Measurements from ENCODE around the gene ANKRD12. TPM values are rescaled to one million over a fixed set of nuclear protein-coding genes. Genes with fewer than 3 reads are reported as not detected.
"Not testable (repeated sequence)": the region's sequence is repeated elsewhere in the genome, so short reads cannot be mapped to it uniquely, and the experiment has no call there.

Gene ANKRD12
- total RNA-seq = 74.7 and 78.5 TPM in 2 replicates

DNA sequence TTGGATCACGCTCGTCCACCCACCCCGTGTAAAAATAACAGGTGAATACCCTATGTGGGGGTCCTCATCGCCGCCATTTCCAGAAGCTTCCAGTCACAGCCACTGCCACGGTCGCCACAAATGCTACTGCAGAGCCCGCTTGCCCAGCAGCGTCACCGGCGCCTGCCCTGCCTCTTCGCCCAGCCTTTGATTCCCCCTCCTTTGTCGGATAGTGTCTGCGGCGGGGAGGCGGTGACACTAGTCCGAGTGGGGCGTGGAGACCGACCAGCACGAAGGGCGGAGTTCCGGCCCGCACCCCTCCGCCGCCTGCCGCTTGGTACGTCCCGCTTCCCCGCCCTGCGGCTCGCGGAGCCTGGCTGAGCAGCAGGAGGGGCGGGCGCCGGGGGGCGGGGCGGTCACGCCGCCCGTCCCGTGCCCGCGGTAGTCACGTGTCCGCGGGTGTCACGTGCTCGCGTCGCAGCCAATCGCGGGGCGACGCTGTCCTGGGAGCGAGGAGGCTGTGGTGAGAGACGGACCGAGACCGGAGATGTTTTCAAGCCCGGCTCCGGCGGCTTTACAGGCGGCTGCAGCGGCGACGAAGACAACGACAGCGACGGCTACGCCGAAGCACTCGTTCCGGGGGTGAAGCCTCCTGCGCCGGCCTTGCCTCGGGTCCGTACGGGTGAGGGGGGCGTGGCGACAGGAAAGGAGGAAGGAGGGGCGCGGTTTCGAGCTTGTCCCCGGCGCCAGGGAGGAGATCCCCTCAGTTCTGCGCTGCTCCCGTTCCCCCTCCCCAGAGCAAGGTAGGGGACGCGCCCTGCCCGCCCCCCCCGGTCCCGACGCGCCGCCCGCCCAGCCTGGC lies at the start of gene ANKRD12:
Gene ANKRD12, plus strand, starts transcription at position 467 of the 841 bp plus-strand sequence. CDS start 45,652 bp downstream, outside the sequence.
- intact Hi-C loops (cut with micrococcal nuclease) = loop anchor here (1.0 to 10.0 kb wide), 10 partner anchors 19 to 778 kb away; partner anchors contain the start of genes MTCL1, NDUFV2, PPP4R1 and RAB12

DNA sequence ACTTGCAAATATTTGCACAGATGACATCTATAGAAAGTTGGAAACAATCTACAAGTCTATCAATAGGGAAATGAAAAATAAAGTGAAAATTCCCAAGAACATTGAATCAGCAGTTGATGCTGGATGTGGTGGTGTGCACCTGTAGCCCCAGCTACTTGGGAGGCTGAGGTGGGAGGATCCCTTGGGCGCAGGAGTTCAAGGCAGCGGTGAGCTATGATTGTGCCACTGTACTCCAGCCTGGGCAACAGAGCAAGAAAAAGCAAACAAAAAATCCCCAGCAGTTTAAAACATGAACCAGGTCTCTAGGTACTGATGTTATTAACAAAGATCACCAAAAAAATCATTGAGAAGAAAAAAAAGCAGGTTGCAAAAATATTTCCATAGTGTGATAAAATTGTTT lies 49.4 kb upstream of the ANKRD12 start:
- intact Hi-C loops (cut with micrococcal nuclease) = no loop called here

DNA sequence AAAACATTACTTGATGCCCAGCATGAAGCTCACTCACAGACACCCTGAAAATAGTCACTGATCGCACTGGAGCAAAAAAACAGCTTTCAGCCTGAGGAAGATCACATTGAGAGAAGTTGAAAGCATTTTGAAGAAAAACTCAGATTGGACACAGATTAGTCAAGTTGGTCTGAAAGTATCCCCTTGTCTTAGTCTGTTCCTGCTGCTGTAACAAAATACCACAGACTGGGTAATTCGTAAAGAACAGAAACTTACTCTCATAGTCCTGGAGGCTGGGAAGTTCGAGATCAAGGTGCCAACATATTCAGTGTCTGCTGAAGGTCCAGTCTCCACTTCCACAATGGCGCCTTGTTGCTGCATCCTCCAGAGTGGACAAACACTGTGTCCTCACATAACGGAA lies 48.3 kb upstream of the ANKRD12 start:
- intact Hi-C loops (cut with micrococcal nuclease) = no loop called here

DNA sequence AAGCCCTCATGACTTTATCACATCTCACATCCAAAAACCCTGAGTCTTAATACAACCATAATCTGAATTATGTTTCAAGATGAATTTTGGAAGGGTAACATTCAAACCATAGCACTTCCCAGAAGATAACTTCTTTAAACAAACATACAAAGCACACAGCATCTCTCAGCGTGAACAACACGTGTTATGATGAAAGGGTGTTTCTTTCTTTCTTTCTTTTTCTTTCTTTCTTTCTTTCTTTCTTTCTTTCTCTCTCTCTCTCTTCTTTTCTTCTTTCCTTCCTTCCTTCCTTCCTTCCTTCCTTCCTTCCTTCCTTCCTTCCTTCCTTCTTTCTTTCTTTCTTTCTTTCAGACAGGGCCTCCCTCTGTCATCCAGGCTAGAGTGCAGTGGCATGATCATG lies 47.9 kb upstream of the ANKRD12 start:
- intact Hi-C loops (cut with micrococcal nuclease) = not testable (repeated sequence)

DNA sequence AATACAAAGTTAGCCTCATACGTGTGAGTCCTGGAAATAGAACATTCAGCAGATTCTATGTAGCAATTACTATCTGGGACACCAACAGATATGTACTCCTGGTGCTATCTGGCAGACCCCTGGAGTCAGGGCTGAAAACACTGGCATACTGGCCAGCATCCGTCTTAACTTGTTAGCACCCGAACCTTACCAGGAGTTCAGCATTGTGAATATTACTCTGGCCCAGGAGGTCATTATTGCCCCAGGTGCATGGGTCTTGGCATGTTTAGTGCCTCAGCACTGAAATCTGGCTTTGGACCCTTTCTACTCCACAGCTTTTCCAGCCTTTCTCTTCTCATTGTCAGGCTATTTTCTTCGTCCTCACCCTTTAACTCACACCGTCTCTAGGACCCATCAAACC lies 46.0 kb upstream of the ANKRD12 start:
- intact Hi-C loops (cut with micrococcal nuclease) = loop anchor here (2.0 kb wide), 2 partner anchors 26 to 46 kb away; partner anchors contain the start of gene ANKRD12

DNA sequence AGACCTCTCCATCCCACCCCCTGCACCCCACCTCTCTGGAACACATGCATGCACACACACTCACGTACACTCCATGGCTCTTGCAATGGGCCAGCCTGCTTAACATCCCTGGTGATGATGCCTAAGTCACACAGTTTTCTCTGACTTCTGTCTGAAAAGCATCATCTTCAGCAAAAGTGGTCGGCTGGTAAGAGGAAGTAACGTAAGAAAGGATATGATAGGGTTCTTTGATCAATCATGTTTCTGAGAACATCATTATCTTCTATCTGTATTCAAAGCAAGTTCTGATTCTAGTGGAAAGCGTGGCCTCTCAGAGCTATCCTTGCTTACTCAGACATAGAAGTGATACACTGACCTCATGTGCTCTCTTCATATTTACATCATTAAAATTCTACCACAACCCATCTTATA lies 45.5 kb upstream of the ANKRD12 start:
- intact Hi-C loops (cut with micrococcal nuclease) = loop anchor here (1.0 to 2.0 kb wide), 4 partner anchors 8 to 46 kb away; partner anchors contain the start of genes ANKRD12 and NDUFV2

DNA sequence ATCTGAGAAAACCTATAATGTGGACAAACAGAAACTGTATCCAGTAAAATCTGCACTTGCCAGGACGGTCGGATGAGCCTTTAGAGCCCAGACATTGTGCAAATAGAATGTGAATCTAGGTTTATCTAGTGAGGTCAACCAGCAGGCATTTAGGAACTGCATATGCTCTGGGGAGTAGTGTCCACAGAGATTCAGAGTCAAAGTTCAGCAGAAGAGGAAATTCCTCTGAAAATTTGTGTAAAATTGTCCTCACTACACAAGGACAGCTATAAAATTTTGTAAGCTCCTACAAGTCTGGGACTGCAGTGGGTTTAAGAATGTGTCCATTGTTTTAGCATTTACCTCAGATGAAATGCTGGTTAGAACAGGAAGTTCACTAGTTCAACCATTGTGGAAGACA lies 43.9 kb upstream of the ANKRD12 start:
- intact Hi-C loops (cut with micrococcal nuclease) = no loop called here

DNA sequence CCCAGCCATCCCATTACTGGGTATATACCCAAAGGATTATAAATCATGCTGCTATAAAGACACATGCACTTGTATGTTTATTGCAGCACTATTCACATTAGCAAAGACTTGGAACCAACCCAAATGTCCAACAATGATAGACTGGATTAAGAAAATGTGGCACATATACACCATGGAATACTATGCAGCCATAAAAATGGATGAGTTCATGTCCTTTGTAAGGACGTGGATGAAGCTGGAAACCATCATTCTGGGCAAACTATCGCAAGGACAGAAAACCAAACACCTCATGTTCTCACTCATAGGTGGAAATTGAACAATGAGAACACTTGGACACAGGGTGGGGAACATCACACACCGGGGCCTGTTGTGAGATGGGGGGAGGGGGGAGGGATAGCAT lies 43.5 kb upstream of the ANKRD12 start:
- intact Hi-C loops (cut with micrococcal nuclease) = not testable (repeated sequence)

DNA sequence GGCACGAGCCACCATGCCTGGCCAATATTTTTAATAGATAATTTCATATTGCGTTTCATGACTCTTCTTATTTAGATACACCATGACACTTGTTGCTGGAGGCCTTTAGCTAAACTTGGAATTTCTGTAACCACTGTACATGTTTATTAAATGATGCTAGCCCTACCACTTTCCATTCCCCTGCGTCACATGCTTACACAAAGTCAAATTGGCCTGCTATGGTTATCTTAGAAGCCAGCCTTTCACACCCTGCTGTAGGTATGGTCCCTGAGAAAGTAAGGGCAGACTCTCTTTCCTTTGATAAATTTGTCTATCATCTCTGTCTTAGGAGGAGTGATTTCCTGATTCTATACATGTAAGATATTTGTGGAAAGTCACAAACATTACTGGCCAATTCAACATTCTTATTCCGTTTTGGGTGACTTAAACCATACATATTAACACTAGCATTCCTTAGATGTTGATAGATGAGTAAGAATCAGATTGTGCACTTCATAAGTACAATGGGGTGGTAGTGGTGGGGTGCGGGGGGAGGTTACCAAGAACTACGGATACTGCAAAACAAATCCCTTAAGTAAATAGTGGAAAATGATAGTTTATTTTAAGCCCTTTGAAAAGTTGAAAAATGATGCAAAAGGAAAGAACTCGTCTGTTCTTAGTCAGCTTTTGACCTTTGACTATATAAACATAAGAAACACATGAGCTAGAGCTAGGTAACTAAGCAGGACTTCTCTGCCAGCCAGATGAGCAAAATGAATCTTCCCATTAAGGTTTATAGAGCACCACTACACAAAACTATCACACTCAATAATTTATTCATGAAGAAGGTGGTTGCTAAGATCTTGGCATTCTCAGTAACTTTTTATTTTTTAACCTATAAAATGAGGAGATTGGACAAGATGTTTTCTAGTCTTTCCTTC lies 42.0 kb upstream of the ANKRD12 start:
- intact Hi-C loops (cut with micrococcal nuclease) = no loop called here

DNA sequence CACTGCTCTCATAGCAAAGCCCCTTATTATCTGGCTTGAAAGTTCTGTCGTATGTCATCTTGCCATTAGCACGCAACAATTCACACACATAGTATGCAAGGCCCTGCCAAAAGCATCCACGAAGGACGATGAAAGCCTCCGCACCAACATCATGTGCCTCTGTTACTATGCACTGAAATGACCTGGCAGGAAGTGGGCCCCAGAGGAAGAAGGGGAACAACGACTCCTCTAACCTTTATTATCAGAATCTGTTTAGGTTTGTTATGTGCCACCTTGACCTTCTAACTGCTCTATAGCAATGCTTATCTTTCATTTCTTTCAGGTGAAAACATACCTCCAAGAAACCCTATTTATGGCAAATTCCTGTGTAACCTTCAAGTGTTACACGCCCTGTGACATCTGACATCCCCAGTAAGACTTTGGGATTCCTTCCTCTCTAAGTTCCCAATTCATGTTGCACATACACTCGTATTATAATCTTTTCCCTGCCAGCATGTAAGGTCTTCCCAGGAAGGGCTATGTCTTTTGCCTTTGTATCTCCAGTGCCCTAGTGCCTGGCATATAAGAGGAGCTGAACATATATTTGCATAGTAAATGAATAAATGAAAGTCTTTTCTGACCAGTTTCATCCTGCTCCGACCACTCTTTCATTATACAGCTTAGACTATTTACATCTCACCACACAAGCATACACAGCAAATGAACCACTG lies 41.1 kb upstream of the ANKRD12 start:
- intact Hi-C loops (cut with micrococcal nuclease) = no loop called here

DNA sequence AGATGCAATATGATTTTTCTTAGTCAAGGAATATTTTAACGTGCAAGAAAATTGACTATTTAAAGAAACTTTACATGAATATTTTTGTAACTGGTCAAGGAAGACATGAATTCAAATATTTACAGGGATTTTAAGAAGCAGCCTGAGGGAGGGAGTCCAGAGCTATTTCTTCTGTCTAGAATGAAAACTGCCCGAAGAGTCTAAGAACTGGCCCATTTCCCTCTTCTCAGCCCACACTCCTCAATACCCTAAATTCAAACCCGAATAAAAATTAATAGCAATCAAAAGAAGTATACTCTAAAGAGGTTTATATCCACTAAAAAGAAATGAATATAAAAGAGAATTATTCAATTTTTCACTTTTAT lies 40.6 kb upstream of the ANKRD12 start:
- intact Hi-C loops (cut with micrococcal nuclease) = no loop called here

DNA sequence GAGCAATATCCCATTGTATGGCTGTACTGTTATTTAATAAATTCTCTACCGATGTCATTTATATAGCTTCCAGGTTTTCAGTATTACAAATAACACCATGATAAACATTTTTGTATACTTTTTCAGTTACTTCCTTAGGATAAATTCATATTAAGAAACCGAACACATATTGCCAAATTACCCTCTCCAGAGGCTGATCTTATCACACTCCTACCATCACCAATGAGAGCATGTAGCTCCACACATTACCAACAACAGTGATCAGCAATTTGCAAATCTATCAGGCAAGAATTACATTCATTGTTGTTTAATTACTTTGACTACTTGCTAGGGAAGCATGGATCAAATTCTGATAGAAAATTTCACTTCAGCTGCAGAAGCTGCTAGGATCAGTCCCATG lies 39.9 kb upstream of the ANKRD12 start:
- intact Hi-C loops (cut with micrococcal nuclease) = no loop called here

DNA sequence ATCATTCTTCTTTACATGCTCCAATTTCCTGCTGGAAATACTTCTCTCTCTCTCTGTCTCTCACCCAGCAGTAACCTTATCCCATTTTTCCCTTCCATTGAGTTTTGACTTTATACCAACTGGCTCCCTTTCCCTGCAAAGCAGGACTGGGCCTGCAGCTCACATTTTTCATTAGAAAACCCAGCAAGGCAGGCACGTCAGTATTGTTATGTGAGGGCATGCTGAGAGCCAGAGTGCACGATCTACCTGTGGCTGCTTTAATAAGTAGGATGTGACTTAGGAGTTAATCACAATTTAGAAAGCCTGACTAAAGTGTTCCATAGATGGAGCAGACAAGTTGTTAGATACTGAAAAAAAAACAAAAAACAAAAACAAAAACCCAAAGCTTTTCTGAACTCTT lies 39.2 kb upstream of the ANKRD12 start:
- intact Hi-C loops (cut with micrococcal nuclease) = no loop called here

DNA sequence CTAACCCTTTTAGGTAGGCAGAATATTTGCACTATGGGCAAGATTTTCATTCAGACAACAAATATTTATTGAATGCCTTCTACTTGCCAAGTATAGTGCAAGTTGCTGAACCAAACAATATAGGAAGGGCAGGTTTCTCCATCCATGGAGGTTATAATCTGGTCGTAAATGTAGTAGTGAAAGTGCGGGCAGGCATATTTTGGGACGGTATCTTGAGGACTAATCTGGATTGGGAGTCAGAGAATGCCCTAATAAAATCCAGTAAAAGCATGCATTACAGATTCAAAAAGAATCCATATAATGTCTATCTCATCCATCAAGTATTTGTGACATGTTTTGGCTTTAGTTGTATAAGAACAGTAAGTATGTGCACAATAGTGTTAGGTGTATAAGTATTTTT lies 35.8 kb upstream of the ANKRD12 start:
- intact Hi-C loops (cut with micrococcal nuclease) = loop anchor here (10.0 kb wide), 1 partner anchor 514 kb away; the partner anchor contains the start of gene PPP4R1

DNA sequence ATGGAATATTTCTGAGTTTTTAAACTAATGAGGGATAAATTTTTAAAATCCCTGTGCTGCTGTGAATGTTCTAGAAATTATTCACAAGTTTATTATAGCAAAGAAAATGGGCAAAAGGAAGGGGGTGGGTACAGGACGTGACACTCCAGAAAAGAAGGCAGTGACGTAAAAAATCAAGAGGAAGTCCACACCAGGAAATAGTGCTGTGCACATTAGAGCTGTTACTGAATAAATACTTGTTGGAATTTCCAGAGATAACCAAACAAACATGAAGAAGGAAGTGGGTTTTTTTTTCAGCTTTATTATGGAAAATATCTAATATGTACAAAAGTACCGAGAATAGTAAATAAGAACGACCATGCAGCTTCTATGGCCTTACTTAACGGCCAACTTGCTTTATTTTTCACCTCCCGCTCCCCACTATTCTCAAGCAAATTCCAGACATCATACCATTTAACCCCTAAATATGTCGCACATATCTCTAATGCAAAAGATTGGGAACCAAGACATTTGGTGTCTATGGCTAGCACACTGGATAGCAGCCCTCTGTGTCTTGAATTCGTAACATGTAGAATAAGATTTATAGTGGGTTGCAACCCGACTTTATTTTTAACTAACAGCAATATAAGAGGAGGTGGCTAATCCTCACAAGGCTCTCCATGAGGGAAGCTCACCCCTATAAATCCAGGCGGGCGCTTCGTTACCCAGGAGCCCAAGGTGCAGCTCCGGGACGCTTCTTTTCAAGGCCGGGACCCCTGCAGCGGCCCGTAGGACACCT lies 34.7 kb upstream of the ANKRD12 start:
- intact Hi-C loops (cut with micrococcal nuclease) = loop anchor here (1.0 to 10.0 kb wide), 5 partner anchors 11 to 513 kb away; partner anchors contain the start of genes ANKRD12, PPP4R1 and RALBP1

DNA sequence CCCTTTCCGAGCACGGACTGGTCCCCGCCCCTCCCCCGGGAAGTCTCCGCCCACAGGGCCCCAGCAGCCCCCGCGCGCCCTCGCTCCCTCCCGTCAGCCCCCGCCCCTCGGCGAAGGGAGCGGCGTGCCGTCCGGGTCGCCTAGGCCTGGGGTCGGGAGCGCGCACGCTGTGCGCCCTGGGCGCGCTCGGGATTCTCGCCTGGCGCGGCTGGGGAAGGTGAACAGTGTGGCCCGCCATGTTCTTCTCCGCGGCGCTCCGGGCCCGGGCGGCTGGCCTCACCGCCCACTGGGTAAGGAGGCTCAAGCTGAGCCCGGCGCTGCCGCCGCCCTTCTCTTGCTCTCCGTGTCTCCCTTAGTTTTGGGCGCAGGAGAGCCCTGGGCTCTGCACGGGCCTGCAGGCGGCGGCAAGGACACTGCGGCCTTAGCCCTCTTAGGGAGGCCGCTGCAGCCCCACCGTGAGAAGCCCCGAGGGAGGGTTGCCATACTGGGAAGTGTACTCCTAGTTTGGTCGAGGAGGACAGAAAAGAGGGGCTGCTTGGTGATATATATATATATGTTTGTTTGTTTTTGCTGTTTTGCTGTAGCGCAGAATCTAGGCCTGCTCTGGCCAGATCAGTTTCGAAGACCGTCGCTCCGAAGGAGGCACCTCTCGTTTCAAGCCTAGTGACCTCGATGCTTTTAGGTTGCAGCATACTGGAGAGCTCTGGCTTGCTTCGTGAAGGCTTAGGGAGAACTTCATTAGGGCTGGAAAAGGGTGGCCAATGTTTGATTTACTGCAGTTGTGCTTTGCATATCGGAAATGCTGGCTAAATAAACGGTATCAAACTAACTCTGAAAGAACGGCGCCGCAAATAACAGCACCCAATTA lies 33.8 kb upstream of the ANKRD12 start, which contains the start of gene NDUFV2:
Gene NDUFV2, plus strand, starts transcription at position 192 of the 868 bp plus-strand sequence. Its CDS starts 45 bp downstream, at position 237.
- intact Hi-C loops (cut with micrococcal nuclease) = loop anchor here (1.0 to 10.0 kb wide), 6 partner anchors 11 to 512 kb away; partner anchors contain the start of genes ANKRD12, PPP4R1 and RALBP1

DNA sequence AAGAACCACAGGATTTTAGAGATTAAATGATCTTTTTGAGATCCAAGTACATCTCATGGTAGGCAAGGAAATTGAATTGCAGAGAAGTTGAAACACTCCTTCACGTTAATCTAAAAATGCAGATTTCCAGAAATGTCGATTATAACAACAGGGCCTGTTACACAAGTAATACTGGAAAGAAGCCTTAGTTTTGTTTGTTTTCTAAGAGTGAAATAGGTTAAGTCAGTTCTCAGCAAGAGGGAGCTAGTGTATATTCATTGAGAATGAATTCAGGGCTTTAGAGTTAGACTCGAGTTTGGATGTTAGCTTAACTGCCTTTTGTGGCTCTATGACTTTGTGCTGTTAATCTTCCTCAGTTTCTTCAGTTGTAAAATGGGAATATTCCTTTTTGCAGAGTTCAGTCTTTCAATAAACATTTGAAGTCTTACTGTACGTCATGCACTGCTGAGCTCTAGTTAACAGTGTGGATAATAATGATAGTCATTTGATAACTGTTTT lies 33.2 kb upstream of the ANKRD12 start:
- intact Hi-C loops (cut with micrococcal nuclease) = loop anchor here (1.0 to 10.0 kb wide), 2 partner anchors 14 to 511 kb away; partner anchors contain the start of gene PPP4R1

DNA sequence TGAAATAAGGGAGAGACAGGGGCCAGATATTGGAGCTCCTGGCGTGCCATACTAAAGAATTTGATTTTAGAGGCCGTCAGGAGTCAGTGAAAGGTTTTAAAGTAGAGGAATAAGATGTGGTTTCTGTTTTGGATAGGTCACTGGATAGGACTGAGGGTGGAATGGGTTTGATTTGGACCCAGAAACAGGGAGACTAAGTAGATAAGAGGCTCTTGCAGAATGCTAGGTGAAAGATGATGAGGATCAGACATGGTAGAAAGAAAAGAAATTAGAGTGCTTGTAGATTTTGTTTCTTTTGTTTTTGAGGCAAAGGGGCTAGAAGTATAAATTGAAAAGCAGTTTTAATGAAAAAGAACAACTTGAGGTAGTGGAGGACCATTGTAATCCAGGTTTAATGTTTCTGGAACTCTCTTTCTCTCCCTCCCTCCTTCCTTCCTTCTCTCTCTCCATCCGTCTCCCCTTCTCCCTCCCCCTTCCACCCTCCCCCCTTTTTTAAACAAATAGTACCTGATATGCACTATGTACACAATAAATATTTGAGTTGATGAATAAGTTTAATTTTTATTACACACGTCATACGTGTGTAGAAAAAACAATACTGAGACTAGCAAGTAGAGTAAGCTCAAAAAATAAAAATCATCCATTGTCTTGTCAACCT lies 32.2 kb upstream of the ANKRD12 start:
- intact Hi-C loops (cut with micrococcal nuclease) = loop anchor here (10.0 kb wide), 1 partner anchor 510 kb away; the partner anchor contains the start of gene PPP4R1

Data from T-helper 2 cell treated with Interferon-gamma antibody and Interleukin-4, amounts not matched to agents 100 ng/mL and 5 ng/mL, for 36 hours (primary cell).